22Rv1 (cell line): ENCODE data around the gene RHBDD1.

ENCODE experiments used
- H3K27ac ChIP-seq: fragments of 450-650 bp; 2 replicates; pipeline ENCODE4 v1.5.1; 2017
- ZFX ChIP-seq: fragments of 450-650 bp; IDR thresholded peaks from 2 replicates; pipeline ENCODE4 v1.6.1; 2017; ENCODE audit warnings: antibody characterized with exemption, borderline replicate concordance
- TF ChIP-seq, protein P1 (sequence below): fragments of 450-650 bp; IDR thresholded peaks from 2 replicates; pipeline ENCODE4 v1.5.1; 2017; ENCODE audit warnings: mild to moderate bottlenecking

The RHBDD1 gene

DNA sequence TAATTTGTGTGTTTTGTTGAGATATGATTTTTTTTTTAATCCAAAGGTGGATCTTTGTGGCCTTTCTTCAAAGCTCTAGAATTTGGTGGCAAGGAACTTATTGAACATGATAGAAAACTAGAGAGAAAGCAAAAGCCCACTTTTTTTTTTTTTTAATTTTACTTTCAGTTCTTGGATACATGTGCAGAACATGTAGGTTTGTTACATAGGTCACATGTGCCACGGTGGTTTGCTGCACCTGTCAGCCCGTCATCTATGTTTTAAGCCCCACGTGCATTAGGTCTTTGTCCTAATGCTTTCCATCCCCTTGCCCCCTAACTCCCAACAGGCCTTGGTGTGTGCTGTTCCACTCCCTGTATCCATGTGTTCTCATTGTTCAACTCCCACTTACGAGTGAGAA, 135.9 kb downstream of the RHBDD1 start:
- TF ChIP-seq ZFX: no peak
- TF ChIP-seq, protein P1, sequence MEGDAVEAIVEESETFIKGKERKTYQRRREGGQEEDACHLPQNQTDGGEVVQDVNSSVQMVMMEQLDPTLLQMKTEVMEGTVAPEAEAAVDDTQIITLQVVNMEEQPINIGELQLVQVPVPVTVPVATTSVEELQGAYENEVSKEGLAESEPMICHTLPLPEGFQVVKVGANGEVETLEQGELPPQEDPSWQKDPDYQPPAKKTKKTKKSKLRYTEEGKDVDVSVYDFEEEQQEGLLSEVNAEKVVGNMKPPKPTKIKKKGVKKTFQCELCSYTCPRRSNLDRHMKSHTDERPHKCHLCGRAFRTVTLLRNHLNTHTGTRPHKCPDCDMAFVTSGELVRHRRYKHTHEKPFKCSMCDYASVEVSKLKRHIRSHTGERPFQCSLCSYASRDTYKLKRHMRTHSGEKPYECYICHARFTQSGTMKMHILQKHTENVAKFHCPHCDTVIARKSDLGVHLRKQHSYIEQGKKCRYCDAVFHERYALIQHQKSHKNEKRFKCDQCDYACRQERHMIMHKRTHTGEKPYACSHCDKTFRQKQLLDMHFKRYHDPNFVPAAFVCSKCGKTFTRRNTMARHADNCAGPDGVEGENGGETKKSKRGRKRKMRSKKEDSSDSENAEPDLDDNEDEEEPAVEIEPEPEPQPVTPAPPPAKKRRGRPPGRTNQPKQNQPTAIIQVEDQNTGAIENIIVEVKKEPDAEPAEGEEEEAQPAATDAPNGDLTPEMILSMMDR: no peak
- H3K27ac ChIP-seq: no peak overlapping the region

DNA sequence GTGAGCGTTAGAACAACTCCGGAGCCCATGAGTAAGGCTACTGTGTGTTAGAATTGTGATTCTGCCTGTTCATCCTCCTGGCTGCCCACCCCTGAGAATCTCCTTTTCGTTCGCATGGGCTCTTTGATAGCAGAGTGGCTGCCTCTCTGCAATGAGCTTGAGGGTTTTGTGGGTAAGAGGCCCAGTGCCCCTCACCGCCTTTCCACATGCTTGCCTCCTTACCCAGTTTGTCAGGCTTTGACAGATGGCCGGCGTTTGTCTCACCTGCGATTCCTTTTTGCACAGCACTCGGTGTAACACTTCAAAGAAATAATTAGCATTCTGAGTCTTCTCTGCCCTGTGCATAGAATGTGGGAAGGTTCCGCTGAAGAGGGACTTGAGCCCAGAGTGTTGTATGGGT, 138.0 kb downstream of the RHBDD1 start:
- H3K27ac ChIP-seq: no peak overlapping the region
- TF ChIP-seq, protein P1: no peak
- no peak for TF ChIP-seq ZFX

DNA sequence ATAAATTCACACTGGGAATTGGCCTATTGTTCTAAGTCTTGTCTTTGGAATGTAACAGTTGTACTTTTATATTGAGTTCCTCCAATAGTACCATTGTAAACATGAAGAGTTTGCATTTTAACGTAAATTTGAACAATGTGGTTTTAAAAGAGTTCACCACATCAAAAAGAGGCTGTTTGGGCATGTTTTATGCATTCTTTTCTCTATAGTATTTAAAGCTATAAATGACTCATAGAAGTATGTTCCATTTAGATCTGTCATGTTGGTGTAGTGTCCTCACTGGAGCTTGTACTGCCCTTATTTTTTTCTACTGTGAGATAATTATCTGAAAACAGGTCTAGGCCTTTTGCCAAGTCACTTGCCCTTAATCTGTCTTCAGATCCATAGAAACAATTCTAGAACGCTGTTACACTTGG, 141.9 kb downstream of the RHBDD1 start:
- H3K27ac ChIP-seq: no peak overlapping the region
- TF ChIP-seq, protein P1: no peak
- no peak for TF ChIP-seq ZFX

DNA sequence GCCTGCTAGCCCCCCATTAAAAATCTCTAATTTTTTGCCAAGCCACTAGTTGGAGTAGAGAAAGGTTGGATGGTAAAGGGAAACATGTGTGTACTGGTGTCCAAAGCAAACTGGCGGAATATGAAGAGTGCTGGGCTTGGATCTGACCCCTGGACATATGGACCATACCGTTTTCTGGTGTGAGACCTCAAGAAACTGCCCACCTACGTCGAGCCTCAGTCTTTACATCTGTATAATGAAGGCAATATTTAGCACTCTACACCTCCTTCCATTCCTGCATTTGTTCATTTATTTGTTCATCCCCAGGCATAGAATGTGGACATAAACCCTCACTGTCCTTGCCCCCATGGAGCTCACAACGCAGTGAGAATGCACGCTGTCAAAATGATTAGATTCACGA, 142.4 kb downstream of the RHBDD1 start:
- TF ChIP-seq, protein P1: no peak
- no peak for TF ChIP-seq ZFX
- H3K27ac ChIP-seq: no peak overlapping the region

DNA sequence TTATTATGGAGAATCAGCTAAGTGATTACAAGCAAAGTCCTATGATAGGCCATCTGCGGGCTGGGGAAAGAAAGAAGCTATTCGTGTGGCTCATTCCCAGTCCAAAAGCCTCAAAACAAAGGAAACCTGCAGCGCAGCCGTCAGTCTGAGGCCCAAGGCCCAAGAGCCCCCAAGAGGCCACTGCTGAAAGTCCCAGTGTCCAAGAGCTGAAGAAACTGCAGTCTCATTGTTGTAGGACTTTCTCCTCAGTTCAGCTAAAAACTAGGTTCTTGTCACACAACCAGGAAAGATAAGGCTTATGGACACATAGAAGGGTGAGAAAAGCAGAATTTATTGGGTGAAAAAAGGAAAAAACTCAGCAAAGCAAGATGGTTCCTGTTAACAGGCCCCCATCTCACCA, 143.2 kb downstream of the RHBDD1 start:
- no peak overlapping the region for H3K27ac ChIP-seq
- TF ChIP-seq ZFX: no peak
- TF ChIP-seq, protein P1: no peak

DNA sequence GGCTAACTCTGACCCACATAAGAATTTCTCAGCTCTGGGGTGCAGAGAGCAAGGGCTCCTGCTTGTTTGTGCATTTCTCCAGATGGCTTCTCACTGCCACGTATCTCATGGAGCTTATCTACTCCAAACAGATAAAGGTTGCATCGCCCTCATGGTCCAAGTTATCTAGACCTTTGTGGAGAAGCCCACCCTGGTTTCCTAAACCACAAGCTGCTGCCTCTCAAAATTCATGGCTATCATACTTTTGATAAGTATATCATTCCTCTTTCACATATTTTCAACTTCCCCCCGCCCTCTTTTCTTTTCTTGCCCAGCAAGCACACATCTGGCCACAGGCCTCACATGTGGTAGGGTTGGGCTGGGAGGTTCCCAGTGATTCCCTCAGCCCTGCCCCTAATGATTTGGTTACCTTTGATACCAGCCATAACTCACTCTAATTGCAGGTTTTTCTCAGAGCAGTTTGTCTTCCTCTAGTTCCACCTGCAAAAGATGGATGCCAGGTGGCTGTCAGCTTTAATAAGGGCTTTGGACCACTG, 146.0 kb downstream of the RHBDD1 start:
- no peak for TF ChIP-seq ZFX
- TF ChIP-seq, protein P1: no peak
- H3K27ac ChIP-seq: no peak overlapping the region

DNA sequence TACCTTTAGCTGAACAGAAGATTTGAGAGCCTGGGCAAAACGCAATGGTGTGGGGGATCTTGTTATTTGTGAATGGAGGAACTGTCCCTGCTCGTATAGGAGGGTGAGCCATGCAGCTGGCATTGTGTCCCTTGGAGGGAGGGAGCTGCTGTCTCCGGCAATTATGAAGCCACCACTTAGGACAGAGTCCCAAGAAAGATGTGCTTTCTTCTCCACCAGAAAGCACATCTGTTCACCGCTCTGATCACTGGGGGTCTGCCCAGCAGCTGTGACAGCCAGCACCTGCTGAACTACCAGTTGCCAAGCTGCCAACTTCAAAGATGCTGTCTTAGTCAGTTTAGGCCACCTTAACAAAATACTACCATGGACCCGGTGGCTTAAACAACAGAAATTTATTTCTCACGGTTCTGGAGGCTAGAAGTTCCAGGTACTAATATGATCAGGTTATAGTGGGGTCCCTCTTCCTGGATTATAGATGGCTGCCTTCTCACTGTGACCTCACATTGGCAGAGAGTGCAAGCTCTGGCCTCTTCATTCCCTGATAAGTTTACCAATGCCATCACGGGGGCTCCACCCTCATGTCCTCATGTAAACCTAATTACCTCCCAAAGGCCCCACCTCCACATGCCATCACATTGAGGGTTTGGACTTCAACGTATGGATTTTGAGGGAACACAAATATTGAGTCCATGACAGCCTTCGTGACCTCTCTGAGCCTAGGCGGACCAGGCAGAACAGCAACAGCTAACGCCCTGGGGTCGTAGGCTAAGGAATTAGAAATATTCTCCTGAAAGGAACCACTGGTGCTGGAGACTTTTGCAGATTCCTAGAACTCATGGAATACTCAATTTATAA, 148.3 kb downstream of the RHBDD1 start:
- no peak overlapping the region for H3K27ac ChIP-seq
- TF ChIP-seq ZFX: no peak
- TF ChIP-seq, protein P1: no peak
